PC-9 (cell line): Measurements from ENCODE around the gene KCNG4. TPM values are rescaled to one million over a fixed set of nuclear protein-coding genes. Genes with fewer than 3 reads are reported as not detected.

Source experiments
- BruUV-seq: library from RNA; stranded (reverse); fragments of 400-500 nt; replicated peaks from 2 replicates; lab custom pipeline; 2021; lab: Mats Ljungman, UMichigan
- CTCF ChIA-PET: fragments of 300-600 bp; sonication (Branson Sonifier 250); formaldehyde crosslinking; loops from one replicate; lab custom pipeline; 2022; ENCODE audit warnings: antibody characterized with exemption; lab: Charles Lee
- POLR2A ChIA-PET: fragments of 300-600 bp; sonication (Branson Sonifier 250); formaldehyde crosslinking; loops from one replicate; lab custom pipeline; 2022; ENCODE audit warnings: antibody characterized with exemption; ENCODE audit not compliant: unreplicated experiment; lab: Charles Lee
- DNase-seq, 2 experiments: peaks; one replicate each; pipeline versions ENCODE4 v3.0.0 to v3.0.0-alpha.2; 2015 to 2022; ENCODE audit warnings: mixed read lengths in 1 of 2
- H2AFZ ChIP-seq: fragments of 200-600 bp; sonication (generic); 2 replicates; pipeline ENCODE4 v1.8.1; 2017; ENCODE audit warnings: antibody characterized with exemption
- H3F3A ChIP-seq: fragments of 200-600 bp; sonication (generic); 2 replicates; pipeline ENCODE4 v1.8.1; 2017; ENCODE audit warnings: antibody characterized with exemption, mild to moderate bottlenecking, low read depth; ENCODE audit not compliant: insufficient read depth
- H3K27ac ChIP-seq: fragments of 200-600 bp; sonication (generic); 2 replicates; pipeline ENCODE4 v1.6.1; 2016; ENCODE audit warnings: mixed run types
- H3K27me3 ChIP-seq: fragments of 200-600 bp; sonication (generic); 2 replicates; pipeline ENCODE4 v1.6.1; 2016; ENCODE audit warnings: low read depth, mixed run types; ENCODE audit not compliant: insufficient read depth
- H3K36me3 ChIP-seq: fragments of 200-600 bp; sonication (generic); 2 replicates; pipeline ENCODE4 v1.6.1; 2016; ENCODE audit warnings: low read depth, mixed run types
- H3K4me1 ChIP-seq: fragments of 200-600 bp; sonication (generic); replicated peaks from 2 replicates; pipeline ENCODE4 v1.6.1; 2016; ENCODE audit warnings: mixed run types; ENCODE audit not compliant: insufficient read depth
- H3K4me2 ChIP-seq: fragments of 200-600 bp; sonication (generic); 2 replicates; pipeline ENCODE4 v1.6.1; 2017; ENCODE audit warnings: mixed run types
- H3K4me3 ChIP-seq: fragments of 200-600 bp; sonication (generic); 2 replicates; pipeline ENCODE4 v1.6.1; 2016; ENCODE audit warnings: mixed run types
- H3K79me2 ChIP-seq: fragments of 200-600 bp; sonication (generic); 2 replicates; pipeline ENCODE4 v1.6.1; 2017; ENCODE audit warnings: low read depth, mixed run types
- H3K9me2 ChIP-seq: fragments of 200-600 bp; sonication (generic); 2 replicates; pipeline ENCODE4 v1.8.1; 2017; ENCODE audit warnings: mild to moderate bottlenecking; ENCODE audit not compliant: insufficient read depth
- H3K9me3 ChIP-seq: fragments of 200-600 bp; sonication (generic); 2 replicates; pipeline ENCODE4 v1.8.1; 2016; ENCODE audit warnings: low read depth; ENCODE audit not compliant: insufficient read depth
- H4K20me1 ChIP-seq: fragments of 200-600 bp; sonication (generic); 2 replicates; pipeline ENCODE4 v1.8.1; 2017; ENCODE audit not compliant: insufficient read depth
- CTCF ChIP-seq: fragments of 200-600 bp; sonication (generic); conservative IDR thresholded peaks from 2 replicates; pipeline ENCODE4 v1.6.1; 2017; ENCODE audit warnings: mixed run types, antibody characterized with exemption, mild to moderate bottlenecking, moderate library complexity
- EZH2 ChIP-seq: fragments of 200-600 bp; sonication (generic); IDR thresholded peaks from 2 replicates; pipeline ENCODE4 v1.8.0; 2017; ENCODE audit warnings: antibody characterized with exemption, low read depth
- intact Hi-C: fragments of 100-400 bp; cut with micrococcal nuclease; formaldehyde crosslinking; loops from one replicate; pipeline ENCODE4 v1.10.0; 2022; ENCODE audit not compliant: unreplicated experiment
- total RNA-seq: library from RNA; stranded (reverse); gene quantifications from 2 replicates; pipeline ENCODE4 v1.2.3, GENCODE V29; 2021

KCNG4 gene
- total RNA-seq, 1 experiment from 2014 or later, result not detected

- ChIA-PET CTCF (no interaction called here), POLR2A (interaction anchor here (0.7 kb wide), 1 partner anchor 85 kb away, joined by 3 read pairs; no protein-coding TSS in a partner anchor)
- Histone ChIP-seq H3K4me2 (no peak overlapping the region), H3K27ac (peak overlapping the region; percentile 39; the same call in 1 of the 2 replicates), H3K36me3 (no peaks in the 10 kb centered on the region), H3K27me3 (no peaks in the 10 kb centered on the region), H3F3A (peaks cover 16% of the 10 kb centered on the region), H4K20me1 (no peaks in the 10 kb centered on the region), H3K9me3 (0 out of 2 replicates have a peak, but pooled peaks cover 3% of the 10 kb centered on the region), H3K79me2 (no peaks in the 10 kb centered on the region), H3K9me2 (no peaks in the 10 kb centered on the region), H3K4me1 (peaks cover 34% of the 10 kb centered on the region), H2AFZ (no peak overlapping the region), H3K4me3 (no peak overlapping the region)
- DNase-seq, result peak in 1 of 2 experiments; percentile 68
- intact Hi-C loops, result no loop called here
- BruUV-seq, result no TSS peak
- TF ChIP-seq CTCF (no peak), EZH2 (no peak)
Measured at GRCh38 chr16:84223456-84223855, 16.4 kb downstream of the KCNG4 start.

DNA sequence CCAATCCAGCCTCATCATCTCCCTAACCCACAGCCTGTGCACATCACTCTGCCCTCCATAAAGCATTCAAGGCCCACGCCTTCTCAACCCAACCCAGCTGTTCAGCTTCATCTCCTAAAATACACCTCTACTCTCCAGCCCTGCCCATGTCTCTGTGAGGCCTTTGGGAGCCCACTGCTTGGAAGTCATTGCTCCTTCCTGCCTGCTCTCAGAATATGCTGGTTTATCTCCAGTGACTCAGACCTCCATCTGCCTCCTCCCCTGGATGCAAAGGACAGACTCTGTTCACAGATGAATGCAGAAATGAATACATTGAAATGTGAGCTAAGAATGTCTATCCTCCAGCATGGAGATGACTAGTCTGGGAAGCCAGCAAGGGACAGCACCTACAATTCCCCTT lies 19.0 kb downstream of the KCNG4 start:
- H3F3A ChIP-seq, result no peaks in the 10 kb centered on the region; the same call in none of the 2 replicates
- intact Hi-C loops, result no loop called here
- H3K36me3 ChIP-seq, result no peaks in the 10 kb centered on the region
- no peaks in the 10 kb centered on the region for H3K79me2 ChIP-seq
- no peaks in the 10 kb centered on the region for H3K27me3 ChIP-seq
- H3K4me3 ChIP-seq, result no peak overlapping the region
- H4K20me1 ChIP-seq, result no peaks in the 10 kb centered on the region
- H3K4me1 ChIP-seq, result peaks cover 17% of the 10 kb centered on the region
- TF ChIP-seq CTCF (no peak), EZH2 (no peak)
- ChIA-PET POLR2A (interaction anchor here (0.5 kb wide), 1 partner anchor 23 kb away, joined by 3 read pairs; no protein-coding TSS in a partner anchor), CTCF (no interaction called here)
- no peaks in the 10 kb centered on the region for H3K9me2 ChIP-seq
- no peak overlapping the region for H3K27ac ChIP-seq
- DNase-seq, result no peak
- no peak overlapping the region for H3K4me2 ChIP-seq
- H2AFZ ChIP-seq, result no peak overlapping the region
- no TSS peak for BruUV-seq
- 0 out of 2 replicates have a peak, but pooled peaks cover 3% of the 10 kb centered on the region for H3K9me3 ChIP-seq

DNA sequence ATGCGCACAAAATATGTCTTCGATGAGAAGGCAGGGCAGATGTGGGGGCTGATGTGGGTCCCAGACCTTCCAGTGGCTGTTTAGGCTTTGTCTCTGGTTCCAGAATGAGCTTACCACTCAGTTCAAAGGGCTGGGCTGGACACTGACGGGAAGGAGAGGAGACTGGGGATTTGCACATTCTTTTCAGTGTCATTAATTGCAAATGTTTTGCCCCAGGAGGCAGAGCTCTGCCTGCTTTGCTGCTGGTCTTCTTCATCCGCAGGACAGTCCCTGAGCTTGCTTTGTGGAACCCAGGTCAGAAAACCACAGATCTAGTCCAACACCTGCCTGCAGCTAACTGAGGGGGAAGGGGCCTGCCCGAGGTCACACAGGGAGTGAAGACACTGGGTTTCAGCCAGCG lies 20.9 kb downstream of the KCNG4 start:
- no peak for DNase-seq
- Histone ChIP-seq H3K4me3 (no peak overlapping the region), H4K20me1 (no peaks in the 10 kb centered on the region), H3K79me2 (no peaks in the 10 kb centered on the region), H3K9me3 (0 out of 2 replicates have a peak, but pooled peaks cover 3% of the 10 kb centered on the region), H3F3A (no peaks in the 10 kb centered on the region; the same call in 1 of the 2 replicates), H3K4me2 (no peak overlapping the region), H3K9me2 (no peaks in the 10 kb centered on the region), H3K4me1 (peaks cover 19% of the 10 kb centered on the region), H3K27me3 (no peaks in the 10 kb centered on the region), H2AFZ (no peak overlapping the region), H3K27ac (no peak overlapping the region), H3K36me3 (no peaks in the 10 kb centered on the region)
- no TSS peak for BruUV-seq
- ChIA-PET CTCF (no interaction called here), POLR2A (no interaction called here)
- intact Hi-C loops, result no loop called here
- TF ChIP-seq CTCF (no peak), EZH2 (no peak)
